GM23338 (cell line): Measurements from ENCODE around the gene PLEKHN1.
"Not testable (repeated sequence)": the region's sequence is repeated elsewhere in the genome, so short reads cannot be mapped to it uniquely, and the experiment has no call there.

ENCODE experiments used
- CREB1 ChIP-seq: fragments of 250-450 bp; sonication (Bioruptor Pico); IDR thresholded peaks from 2 replicates; pipeline ENCODE4 v1.5.0; 2020; ENCODE audit warnings: low read depth, mild to moderate bottlenecking, moderate library complexity
- EZH2 ChIP-seq: fragments of 200-600 bp; sonication (generic); IDR thresholded peaks from one replicate; pipeline ENCODE4 v1.8.0; 2017; ENCODE audit warnings: antibody characterized with exemption, mild to moderate bottlenecking, low read depth; ENCODE audit not compliant: unreplicated experiment
- EZH2phosphoT487 ChIP-seq: fragments of 200-600 bp; sonication (generic); IDR thresholded peaks from one replicate; pipeline ENCODE4 v1.8.1; 2018; ENCODE audit warnings: antibody characterized with exemption; ENCODE audit not compliant: unreplicated experiment
- JUNB ChIP-seq: IDR thresholded peaks from one replicate; pipeline ENCODE4 v1.6.1; 2016; ENCODE audit warnings: antibody characterized with exemption; ENCODE audit not compliant: unreplicated experiment
- NANOG ChIP-seq: IDR thresholded peaks from 2 replicates; pipeline ENCODE4 v1.6.1; 2016; ENCODE audit warnings: antibody characterized with exemption, borderline replicate concordance
- POLR2AphosphoS5 ChIP-seq: IDR thresholded peaks from 2 replicates; pipeline ENCODE4 v1.6.1; 2016; ENCODE audit warnings: antibody characterized with exemption, low read depth
- STAT1 ChIP-seq: IDR thresholded peaks from one replicate; pipeline ENCODE4 v1.6.1; 2016; ENCODE audit warnings: antibody characterized with exemption; ENCODE audit not compliant: unreplicated experiment
- ZNF114 ChIP-seq: fragments of 250-450 bp; sonication (Bioruptor Pico); IDR thresholded peaks from 2 replicates; pipeline ENCODE4 v1.5.0; 2020; ENCODE audit warnings: mild to moderate bottlenecking, moderate library complexity
- ZNF331 ChIP-seq: fragments of 250-450 bp; sonication (Bioruptor Pico); IDR thresholded peaks from 2 replicates; pipeline ENCODE4 v1.5.0; 2020; ENCODE audit warnings: low read depth, mild to moderate bottlenecking, moderate library complexity
- TF ChIP-seq, protein P1 (sequence below), 2 experiments: fragments of 200-600 bp in 1 of 2; sonication (generic) in 1 of 2; conservative IDR thresholded peaks; 2 replicates each; pipeline versions ENCODE4 v1.5.1 to v1.6.1; 2016 to 2017; ENCODE audit warnings: antibody characterized with exemption in 2 of 2, low read depth in 2 of 2, mild to moderate bottlenecking in 2 of 2, moderate library complexity in 1 of 2
- TF ChIP-seq, protein P2 (sequence below): IDR thresholded peaks from 2 replicates; pipeline ENCODE4 v1.6.1; 2016; ENCODE audit warnings: antibody characterized with exemption
- TF ChIP-seq, protein P3 (sequence below): fragments of 250-450 bp; sonication (Bioruptor Pico); IDR thresholded peaks from 2 replicates; pipeline ENCODE4 v1.5.0; 2020; ENCODE audit warnings: mild to moderate bottlenecking, moderate library complexity
- TF ChIP-seq, protein P4 (sequence below): IDR thresholded peaks from one replicate; pipeline ENCODE4 v1.6.1; 2018; ENCODE audit warnings: antibody characterized with exemption; ENCODE audit not compliant: unreplicated experiment

DNA sequence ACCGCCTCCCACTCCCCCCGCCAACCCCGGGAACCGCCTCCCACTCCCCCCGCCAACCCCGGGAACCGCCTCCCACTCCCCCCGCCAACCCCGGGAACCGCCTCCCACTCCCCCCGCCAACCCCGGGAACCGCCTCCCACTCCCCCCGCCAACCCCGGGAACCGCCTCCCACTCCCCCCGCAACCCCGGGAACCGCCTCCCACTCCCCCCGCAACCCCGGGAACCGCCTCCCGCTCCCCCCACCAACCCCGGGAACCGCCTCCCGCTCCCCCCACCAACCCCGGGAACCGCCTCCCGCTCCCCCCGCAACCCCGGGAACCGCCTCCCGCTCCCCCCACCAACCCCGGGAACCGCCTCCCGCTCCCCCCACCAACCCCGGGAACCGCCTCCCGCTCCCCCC is 10.5 kb downstream of the PLEKHN1 start:
- TF ChIP-seq POLR2AphosphoS5; EZH2; CREB1 (CRISPR knock-in tag); ZNF331 (CRISPR knock-in tag); EZH2phosphoT487; STAT1; JUNB; ZNF114; NANOG: not testable (repeated sequence)
- TF ChIP-seq, protein P1, sequence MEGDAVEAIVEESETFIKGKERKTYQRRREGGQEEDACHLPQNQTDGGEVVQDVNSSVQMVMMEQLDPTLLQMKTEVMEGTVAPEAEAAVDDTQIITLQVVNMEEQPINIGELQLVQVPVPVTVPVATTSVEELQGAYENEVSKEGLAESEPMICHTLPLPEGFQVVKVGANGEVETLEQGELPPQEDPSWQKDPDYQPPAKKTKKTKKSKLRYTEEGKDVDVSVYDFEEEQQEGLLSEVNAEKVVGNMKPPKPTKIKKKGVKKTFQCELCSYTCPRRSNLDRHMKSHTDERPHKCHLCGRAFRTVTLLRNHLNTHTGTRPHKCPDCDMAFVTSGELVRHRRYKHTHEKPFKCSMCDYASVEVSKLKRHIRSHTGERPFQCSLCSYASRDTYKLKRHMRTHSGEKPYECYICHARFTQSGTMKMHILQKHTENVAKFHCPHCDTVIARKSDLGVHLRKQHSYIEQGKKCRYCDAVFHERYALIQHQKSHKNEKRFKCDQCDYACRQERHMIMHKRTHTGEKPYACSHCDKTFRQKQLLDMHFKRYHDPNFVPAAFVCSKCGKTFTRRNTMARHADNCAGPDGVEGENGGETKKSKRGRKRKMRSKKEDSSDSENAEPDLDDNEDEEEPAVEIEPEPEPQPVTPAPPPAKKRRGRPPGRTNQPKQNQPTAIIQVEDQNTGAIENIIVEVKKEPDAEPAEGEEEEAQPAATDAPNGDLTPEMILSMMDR (conservative IDR thresholded peaks at IDR 0.05; ENCODE audit: low read depth in 2 of 2) = not testable (repeated sequence)
- TF ChIP-seq, protein P2, sequence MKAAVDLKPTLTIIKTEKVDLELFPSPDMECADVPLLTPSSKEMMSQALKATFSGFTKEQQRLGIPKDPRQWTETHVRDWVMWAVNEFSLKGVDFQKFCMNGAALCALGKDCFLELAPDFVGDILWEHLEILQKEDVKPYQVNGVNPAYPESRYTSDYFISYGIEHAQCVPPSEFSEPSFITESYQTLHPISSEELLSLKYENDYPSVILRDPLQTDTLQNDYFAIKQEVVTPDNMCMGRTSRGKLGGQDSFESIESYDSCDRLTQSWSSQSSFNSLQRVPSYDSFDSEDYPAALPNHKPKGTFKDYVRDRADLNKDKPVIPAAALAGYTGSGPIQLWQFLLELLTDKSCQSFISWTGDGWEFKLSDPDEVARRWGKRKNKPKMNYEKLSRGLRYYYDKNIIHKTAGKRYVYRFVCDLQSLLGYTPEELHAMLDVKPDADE = not testable (repeated sequence)
- TF ChIP-seq, protein P3, sequence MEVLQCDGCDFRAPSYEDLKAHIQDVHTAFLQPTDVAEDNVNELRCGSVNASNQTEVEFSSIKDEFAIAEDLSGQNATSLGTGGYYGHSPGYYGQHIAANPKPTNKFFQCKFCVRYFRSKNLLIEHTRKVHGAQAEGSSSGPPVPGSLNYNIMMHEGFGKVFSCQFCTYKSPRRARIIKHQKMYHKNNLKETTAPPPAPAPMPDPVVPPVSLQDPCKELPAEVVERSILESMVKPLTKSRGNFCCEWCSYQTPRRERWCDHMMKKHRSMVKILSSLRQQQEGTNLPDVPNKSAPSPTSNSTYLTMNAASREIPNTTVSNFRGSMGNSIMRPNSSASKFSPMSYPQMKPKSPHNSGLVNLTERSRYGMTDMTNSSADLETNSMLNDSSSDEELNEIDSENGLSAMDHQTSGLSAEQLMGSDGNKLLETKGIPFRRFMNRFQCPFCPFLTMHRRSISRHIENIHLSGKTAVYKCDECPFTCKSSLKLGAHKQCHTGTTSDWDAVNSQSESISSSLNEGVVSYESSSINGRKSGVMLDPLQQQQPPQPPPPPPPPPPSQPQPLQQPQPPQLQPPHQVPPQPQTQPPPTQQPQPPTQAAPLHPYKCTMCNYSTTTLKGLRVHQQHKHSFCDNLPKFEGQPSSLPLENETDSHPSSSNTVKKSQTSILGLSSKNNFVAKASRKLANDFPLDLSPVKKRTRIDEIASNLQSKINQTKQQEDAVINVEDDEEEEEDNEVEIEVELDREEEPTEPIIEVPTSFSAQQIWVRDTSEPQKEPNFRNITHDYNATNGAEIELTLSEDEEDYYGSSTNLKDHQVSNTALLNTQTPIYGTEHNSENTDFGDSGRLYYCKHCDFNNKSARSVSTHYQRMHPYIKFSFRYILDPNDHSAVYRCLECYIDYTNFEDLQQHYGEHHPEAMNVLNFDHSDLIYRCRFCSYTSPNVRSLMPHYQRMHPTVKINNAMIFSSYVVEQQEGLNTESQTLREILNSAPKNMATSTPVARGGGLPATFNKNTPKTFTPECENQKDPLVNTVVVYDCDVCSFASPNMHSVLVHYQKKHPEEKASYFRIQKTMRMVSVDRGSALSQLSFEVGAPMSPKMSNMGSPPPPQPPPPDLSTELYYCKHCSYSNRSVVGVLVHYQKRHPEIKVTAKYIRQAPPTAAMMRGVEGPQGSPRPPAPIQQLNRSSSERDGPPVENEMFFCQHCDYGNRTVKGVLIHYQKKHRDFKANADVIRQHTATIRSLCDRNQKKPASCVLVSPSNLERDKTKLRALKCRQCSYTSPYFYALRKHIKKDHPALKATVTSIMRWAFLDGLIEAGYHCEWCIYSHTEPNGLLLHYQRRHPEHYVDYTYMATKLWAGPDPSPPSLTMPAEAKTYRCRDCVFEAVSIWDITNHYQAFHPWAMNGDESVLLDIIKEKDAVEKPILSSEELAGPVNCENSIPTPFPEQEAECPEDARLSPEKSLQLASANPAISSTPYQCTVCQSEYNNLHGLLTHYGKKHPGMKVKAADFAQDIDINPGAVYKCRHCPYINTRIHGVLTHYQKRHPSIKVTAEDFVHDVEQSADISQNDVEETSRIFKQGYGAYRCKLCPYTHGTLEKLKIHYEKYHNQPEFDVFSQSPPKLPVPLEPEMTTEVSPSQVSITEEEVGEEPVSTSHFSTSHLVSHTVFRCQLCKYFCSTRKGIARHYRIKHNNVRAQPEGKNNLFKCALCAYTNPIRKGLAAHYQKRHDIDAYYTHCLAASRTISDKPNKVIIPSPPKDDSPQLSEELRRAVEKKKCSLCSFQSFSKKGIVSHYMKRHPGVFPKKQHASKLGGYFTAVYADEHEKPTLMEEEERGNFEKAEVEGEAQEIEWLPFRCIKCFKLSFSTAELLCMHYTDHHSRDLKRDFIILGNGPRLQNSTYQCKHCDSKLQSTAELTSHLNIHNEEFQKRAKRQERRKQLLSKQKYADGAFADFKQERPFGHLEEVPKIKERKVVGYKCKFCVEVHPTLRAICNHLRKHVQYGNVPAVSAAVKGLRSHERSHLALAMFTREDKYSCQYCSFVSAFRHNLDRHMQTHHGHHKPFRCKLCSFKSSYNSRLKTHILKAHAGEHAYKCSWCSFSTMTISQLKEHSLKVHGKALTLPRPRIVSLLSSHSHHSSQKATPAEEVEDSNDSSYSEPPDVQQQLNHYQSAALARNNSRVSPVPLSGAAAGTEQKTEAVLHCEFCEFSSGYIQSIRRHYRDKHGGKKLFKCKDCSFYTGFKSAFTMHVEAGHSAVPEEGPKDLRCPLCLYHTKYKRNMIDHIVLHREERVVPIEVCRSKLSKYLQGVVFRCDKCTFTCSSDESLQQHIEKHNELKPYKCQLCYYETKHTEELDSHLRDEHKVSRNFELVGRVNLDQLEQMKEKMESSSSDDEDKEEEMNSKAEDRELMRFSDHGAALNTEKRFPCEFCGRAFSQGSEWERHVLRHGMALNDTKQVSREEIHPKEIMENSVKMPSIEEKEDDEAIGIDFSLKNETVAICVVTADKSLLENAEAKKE (CRISPR knock-in tag) = not testable (repeated sequence)
- TF ChIP-seq, protein P4, sequence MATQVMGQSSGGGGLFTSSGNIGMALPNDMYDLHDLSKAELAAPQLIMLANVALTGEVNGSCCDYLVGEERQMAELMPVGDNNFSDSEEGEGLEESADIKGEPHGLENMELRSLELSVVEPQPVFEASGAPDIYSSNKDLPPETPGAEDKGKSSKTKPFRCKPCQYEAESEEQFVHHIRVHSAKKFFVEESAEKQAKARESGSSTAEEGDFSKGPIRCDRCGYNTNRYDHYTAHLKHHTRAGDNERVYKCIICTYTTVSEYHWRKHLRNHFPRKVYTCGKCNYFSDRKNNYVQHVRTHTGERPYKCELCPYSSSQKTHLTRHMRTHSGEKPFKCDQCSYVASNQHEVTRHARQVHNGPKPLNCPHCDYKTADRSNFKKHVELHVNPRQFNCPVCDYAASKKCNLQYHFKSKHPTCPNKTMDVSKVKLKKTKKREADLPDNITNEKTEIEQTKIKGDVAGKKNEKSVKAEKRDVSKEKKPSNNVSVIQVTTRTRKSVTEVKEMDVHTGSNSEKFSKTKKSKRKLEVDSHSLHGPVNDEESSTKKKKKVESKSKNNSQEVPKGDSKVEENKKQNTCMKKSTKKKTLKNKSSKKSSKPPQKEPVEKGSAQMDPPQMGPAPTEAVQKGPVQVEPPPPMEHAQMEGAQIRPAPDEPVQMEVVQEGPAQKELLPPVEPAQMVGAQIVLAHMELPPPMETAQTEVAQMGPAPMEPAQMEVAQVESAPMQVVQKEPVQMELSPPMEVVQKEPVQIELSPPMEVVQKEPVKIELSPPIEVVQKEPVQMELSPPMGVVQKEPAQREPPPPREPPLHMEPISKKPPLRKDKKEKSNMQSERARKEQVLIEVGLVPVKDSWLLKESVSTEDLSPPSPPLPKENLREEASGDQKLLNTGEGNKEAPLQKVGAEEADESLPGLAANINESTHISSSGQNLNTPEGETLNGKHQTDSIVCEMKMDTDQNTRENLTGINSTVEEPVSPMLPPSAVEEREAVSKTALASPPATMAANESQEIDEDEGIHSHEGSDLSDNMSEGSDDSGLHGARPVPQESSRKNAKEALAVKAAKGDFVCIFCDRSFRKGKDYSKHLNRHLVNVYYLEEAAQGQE = not testable (repeated sequence)
